Dendritic cell treated with granulocyte-macrophage colony-stimulating factor and Interleukin-4, amounts not matched to agents 40 ng/mL and 50 ng/mL, for 4 days (primary cell): ENCODE data around the gene MYH15.

Experiments used
- H3K27ac Mint-ChIP-seq: one replicate; pipeline ENCODE4 v1.8.0; 2022; ENCODE audit warnings: mild to moderate bottlenecking, mixed read lengths
- H3K27me3 Mint-ChIP-seq: one replicate; pipeline ENCODE4 v1.8.0; 2022; ENCODE audit warnings: mild to moderate bottlenecking, mixed read lengths
- H3K36me3 Mint-ChIP-seq: one replicate; pipeline ENCODE4 v1.8.0; 2022; ENCODE audit warnings: low read depth, mixed read lengths
- H3K4me1 Mint-ChIP-seq: one replicate; pipeline ENCODE4 v1.8.0; 2022; ENCODE audit warnings: low read depth, mixed read lengths
- H3K4me3 Mint-ChIP-seq: one replicate; pipeline ENCODE4 v1.8.0; 2022; ENCODE audit warnings: mild to moderate bottlenecking, moderate library complexity, mixed read lengths
- H3K9me3 Mint-ChIP-seq: one replicate; pipeline ENCODE4 v1.8.0; 2022; ENCODE audit warnings: mixed read lengths
- intact Hi-C: fragments of 100-400 bp; cut with micrococcal nuclease; formaldehyde crosslinking; loops from one replicate; pipeline ENCODE4 v1.15.0; 2022

Gene MYH15

GRCh38 chr3:108525971-108526370, 15.6 kb upstream of the MYH15 start:
- H3K9me3 Mint-ChIP-seq, result no peaks in the 10 kb centered on the region
- H3K27me3 Mint-ChIP-seq, result no peaks in the 10 kb centered on the region
- no peaks in the 10 kb centered on the region for H3K36me3 Mint-ChIP-seq
- no peak overlapping the region for H3K4me3 Mint-ChIP-seq
- intact Hi-C loops, result no loop called here
- no peak overlapping the region for H3K27ac Mint-ChIP-seq
- peaks cover 40% of the 10 kb centered on the region for H3K4me1 Mint-ChIP-seq

GRCh38 chr3:108525256-108525655, 14.9 kb upstream of the MYH15 start:
- Mint-ChIP-seq H3K36me3 (no peaks in the 10 kb centered on the region), H3K4me1 (peaks cover 39% of the 10 kb centered on the region), H3K9me3 (no peaks in the 10 kb centered on the region), H3K27me3 (no peaks in the 10 kb centered on the region), H3K4me3 (no peak overlapping the region), H3K27ac (no peak overlapping the region)
- intact Hi-C loops, result no loop called here

- Mint-ChIP-seq H3K27ac (no peak overlapping the region), H3K4me3 (no peak overlapping the region), H3K9me3 (no peaks in the 10 kb centered on the region)
These were observed 14.1 kb upstream of the MYH15 start for GRCh38 chr3:108524537-108524936.

GRCh38 chr3:108518895-108519294, 8.5 kb upstream of the MYH15 start:
- H3K4me3 Mint-ChIP-seq, result no peak overlapping the region
- no peaks in the 10 kb centered on the region for H3K36me3 Mint-ChIP-seq
- H3K27me3 Mint-ChIP-seq, result peaks cover 3% of the 10 kb centered on the region
- intact Hi-C loops, result no loop called here
- no peaks in the 10 kb centered on the region for H3K9me3 Mint-ChIP-seq
- peaks cover 4% of the 10 kb centered on the region for H3K4me1 Mint-ChIP-seq
- H3K27ac Mint-ChIP-seq, result no peak overlapping the region

More at GRCh38 chr3:108524537-108524936, 14.1 kb upstream of the MYH15 start:
- Mint-ChIP-seq H3K27me3 (no peaks in the 10 kb centered on the region), H3K36me3 (no peaks in the 10 kb centered on the region), H3K4me1 (peaks cover 32% of the 10 kb centered on the region)
- intact Hi-C loops, result no loop called here

- H3K4me3 Mint-ChIP-seq, result no peak overlapping the region
- H3K9me3 Mint-ChIP-seq, result no peaks in the 10 kb centered on the region
- H3K27ac Mint-ChIP-seq, result no peak overlapping the region
- H3K36me3 Mint-ChIP-seq, result no peaks in the 10 kb centered on the region
- H3K27me3 Mint-ChIP-seq, result peaks cover 3% of the 10 kb centered on the region
- peaks cover 4% of the 10 kb centered on the region for H3K4me1 Mint-ChIP-seq
- intact Hi-C loops, result no loop called here
These were observed 6.5 kb upstream of the MYH15 start for GRCh38 chr3:108516881-108517280.

- Mint-ChIP-seq H3K4me1 (no peaks in the 10 kb centered on the region), H3K36me3 (no peaks in the 10 kb centered on the region), H3K4me3 (no peak overlapping the region), H3K27me3 (peaks cover 3% of the 10 kb centered on the region), H3K27ac (no peak overlapping the region), H3K9me3 (no peaks in the 10 kb centered on the region)
- intact Hi-C loops, result no loop called here
These were observed 3.6 kb upstream of the MYH15 start for GRCh38 chr3:108513961-108514360.

- Mint-ChIP-seq H3K27ac (no peak overlapping the region), H3K27me3 (peaks cover 3% of the 10 kb centered on the region), H3K4me3 (no peak overlapping the region), H3K4me1 (no peaks in the 10 kb centered on the region), H3K36me3 (no peaks in the 10 kb centered on the region), H3K9me3 (no peaks in the 10 kb centered on the region)
- intact Hi-C loops, result no loop called here
These were observed 2.3 kb upstream of the MYH15 start for GRCh38 chr3:108512671-108513070.

GRCh38 chr3:108511490-108511889, 1.1 kb upstream of the MYH15 start:
- peaks cover 2% of the 10 kb centered on the region for H3K27me3 Mint-ChIP-seq
- intact Hi-C loops, result no loop called here
- H3K4me1 Mint-ChIP-seq, result no peaks in the 10 kb centered on the region
- H3K9me3 Mint-ChIP-seq, result no peaks in the 10 kb centered on the region
- no peak overlapping the region for H3K27ac Mint-ChIP-seq
- no peak overlapping the region for H3K4me3 Mint-ChIP-seq
- H3K36me3 Mint-ChIP-seq, result no peaks in the 10 kb centered on the region

GRCh38 chr3:108511055-108511454, 659 bp upstream of the MYH15 start:
- no peaks in the 10 kb centered on the region for H3K9me3 Mint-ChIP-seq
- no peaks in the 10 kb centered on the region for H3K4me1 Mint-ChIP-seq
- H3K36me3 Mint-ChIP-seq, result no peaks in the 10 kb centered on the region
- H3K27me3 Mint-ChIP-seq, result peaks cover 2% of the 10 kb centered on the region
- no peak overlapping the region for H3K27ac Mint-ChIP-seq
- intact Hi-C loops, result no loop called here
- no peak overlapping the region for H3K4me3 Mint-ChIP-seq

GRCh38 chr3:108509871-108510270, 525 bp downstream of the MYH15 start:
- H3K4me1 Mint-ChIP-seq, result peaks cover 5% of the 10 kb centered on the region
- H3K36me3 Mint-ChIP-seq, result no peaks in the 10 kb centered on the region
- no peaks in the 10 kb centered on the region for H3K9me3 Mint-ChIP-seq
- no peak overlapping the region for H3K27ac Mint-ChIP-seq
- peaks cover 2% of the 10 kb centered on the region for H3K27me3 Mint-ChIP-seq
- intact Hi-C loops, result no loop called here
- no peak overlapping the region for H3K4me3 Mint-ChIP-seq

GRCh38 chr3:108509263-108509662, 1.1 kb downstream of the MYH15 start:
- Mint-ChIP-seq H3K27me3 (peaks cover 2% of the 10 kb centered on the region), H3K36me3 (no peaks in the 10 kb centered on the region), H3K4me3 (no peak overlapping the region), H3K27ac (no peak overlapping the region), H3K4me1 (peaks cover 5% of the 10 kb centered on the region), H3K9me3 (no peaks in the 10 kb centered on the region)
- intact Hi-C loops, result no loop called here

GRCh38 chr3:108507902-108508301, 2.5 kb downstream of the MYH15 start:
- Mint-ChIP-seq H3K27ac (no peak overlapping the region), H3K36me3 (no peaks in the 10 kb centered on the region), H3K27me3 (peaks cover 2% of the 10 kb centered on the region), H3K9me3 (no peaks in the 10 kb centered on the region), H3K4me3 (no peak overlapping the region), H3K4me1 (peaks cover 5% of the 10 kb centered on the region)
- intact Hi-C loops, result no loop called here

- Mint-ChIP-seq H3K9me3 (no peaks in the 10 kb centered on the region), H3K36me3 (no peaks in the 10 kb centered on the region), H3K27ac (no peak overlapping the region), H3K4me3 (no peak overlapping the region), H3K4me1 (peaks cover 5% of the 10 kb centered on the region), H3K27me3 (peaks cover 2% of the 10 kb centered on the region)
- intact Hi-C loops, result no loop called here
These were observed 4.6 kb downstream of the MYH15 start for GRCh38 chr3:108505811-108506210.

GRCh38 chr3:108503722-108504121, 6.7 kb downstream of the MYH15 start:
- Mint-ChIP-seq H3K4me3 (no peak overlapping the region), H3K27ac (no peak overlapping the region), H3K27me3 (peaks cover 2% of the 10 kb centered on the region), H3K4me1 (peaks cover 5% of the 10 kb centered on the region), H3K36me3 (no peaks in the 10 kb centered on the region), H3K9me3 (no peaks in the 10 kb centered on the region)
- intact Hi-C loops, result no loop called here

- Mint-ChIP-seq H3K36me3 (no peaks in the 10 kb centered on the region), H3K9me3 (no peaks in the 10 kb centered on the region), H3K4me1 (peaks cover 5% of the 10 kb centered on the region), H3K27me3 (peaks cover under 1% of the 10 kb centered on the region), H3K4me3 (no peak overlapping the region), H3K27ac (no peak overlapping the region)
- intact Hi-C loops, result no loop called here
These were observed 8.9 kb downstream of the MYH15 start for GRCh38 chr3:108501535-108501934.
